Endothelial cell of umbilical vein (primary cell): Measurements from ENCODE around the gene ZNF839. TPM values are rescaled to one million over a fixed set of nuclear protein-coding genes. Genes with fewer than 3 reads are reported as not detected.

ENCODE experiments used
- BruUV-seq: library from RNA; stranded (reverse); fragments of 400-500 nt; replicated peaks from 2 replicates; lab custom pipeline; 2021; lab: Mats Ljungman, UMichigan
- CTCF ChIA-PET: fragments of 300-600, 350-600 bp; sonication (Branson Sonifier 250); formaldehyde crosslinking; loops from one replicate; lab custom pipeline; 2021; ENCODE audit warnings: antibody characterized with exemption, inconsistent platforms; lab: Charles Lee
- POLR2A ChIA-PET: fragments of 300-600, 350-600 bp; sonication (Branson Sonifier 250); formaldehyde crosslinking; loops from one replicate; lab custom pipeline; 2021; ENCODE audit warnings: antibody characterized with exemption, inconsistent platforms; lab: Charles Lee
- DNase-seq: peaks from one replicate; pipeline ENCODE4 v3.0.0-alpha.2; 2011; ENCODE audit warnings: low read depth, low spot score
- FAIRE-seq: peaks from 2 replicates; lab custom pipeline; 2011; peaks lifted over from hg19 to GRCh38; lab: Jason Lieb, UNC
- H2AFZ ChIP-seq: 2 replicates; pipeline ENCODE4 v1.6.0; 2012; ENCODE audit warnings: low read depth, low read length, control low read depth, inconsistent platforms
- H3K27ac ChIP-seq: 2 replicates; pipeline ENCODE4 v1.5.1; 2011; ENCODE audit warnings: low read depth, mild to moderate bottlenecking, control low read depth, low read length, moderate library complexity; ENCODE audit not compliant: insufficient read depth
- H3K27me3 ChIP-seq, 2 experiments: 2 replicates each; pipeline versions ENCODE4 v1.6.0 to v1.6.1; 2011; ENCODE audit warnings: low read length in 2 of 2, mixed read lengths in 1 of 2; ENCODE audit not compliant: control insufficient read depth in 2 of 2, insufficient read depth in 2 of 2
- H3K36me3 ChIP-seq, 2 experiments: 2 replicates in 1 of 2; 3 replicates in 1 of 2; pipeline ENCODE4 v1.5.1; 2011; ENCODE audit warnings: low read length in 2 of 2, mild to moderate bottlenecking in 1 of 2, moderate library complexity in 1 of 2; ENCODE audit not compliant: control insufficient read depth in 2 of 2, insufficient read depth in 2 of 2; ENCODE audit errors: extremely low read depth in 1 of 2
- H3K4me1 ChIP-seq: 3 replicates; pipeline ENCODE4 v1.5.1; 2011; ENCODE audit warnings: mild to moderate bottlenecking, low read length; ENCODE audit not compliant: control insufficient read depth, insufficient read depth; ENCODE audit errors: extremely low read depth
- H3K4me2 ChIP-seq: 2 replicates; pipeline ENCODE4 v1.6.1; 2011; ENCODE audit warnings: low read length, control low read depth, mixed read lengths; ENCODE audit not compliant: insufficient read depth
- H3K4me3 ChIP-seq, 3 experiments: fragments of 200-600 bp in 1 of 3; sonication (generic), shearing (Covaris generic) in 1 of 3; replicated peaks in 1 of 3; 2 replicates each; pipeline ENCODE4 v1.5.1; 2011 to 2016; ENCODE audit warnings: control low read depth in 3 of 3, low read length in 3 of 3, mild to moderate bottlenecking in 2 of 3, inconsistent platforms in 1 of 3, low read depth in 1 of 3, moderate library complexity in 1 of 3; ENCODE audit not compliant: insufficient read depth in 1 of 3
- H3K79me2 ChIP-seq: 2 replicates; pipeline ENCODE4 v1.6.0; 2012; ENCODE audit warnings: low read length, inconsistent platforms; ENCODE audit not compliant: control insufficient read depth, insufficient read depth
- H3K9ac ChIP-seq: replicated peaks from 2 replicates; pipeline ENCODE3; 2011; ENCODE audit warnings: low read length, control low read depth; ENCODE audit not compliant: insufficient read depth; ENCODE audit errors: extremely low read depth
- H3K9me1 ChIP-seq: replicated peaks from 3 replicates; pipeline ENCODE4 v1.6.0; 2011; ENCODE audit warnings: mild to moderate bottlenecking, low read length; ENCODE audit not compliant: control insufficient read depth, insufficient read depth; ENCODE audit errors: extremely low read depth
- H3K9me3 ChIP-seq: replicated peaks from 2 replicates; pipeline ENCODE4 v1.5.1; 2012; ENCODE audit warnings: low read length, inconsistent platforms; ENCODE audit not compliant: control insufficient read depth, insufficient read depth
- H4K20me1 ChIP-seq: replicated peaks from 2 replicates; pipeline ENCODE3; 2011; ENCODE audit warnings: mild to moderate bottlenecking, low read length; ENCODE audit not compliant: control insufficient read depth, insufficient read depth; ENCODE audit errors: extremely low read depth
- EZH2 ChIP-seq: IDR thresholded peaks from 2 replicates; pipeline ENCODE4 v1.6.1; 2012; ENCODE audit warnings: borderline replicate concordance, low read depth, mild to moderate bottlenecking, moderate library complexity, low read length, inconsistent platforms; ENCODE audit not compliant: severe bottlenecking
- FOS ChIP-seq: IDR thresholded peaks from 2 replicates; pipeline ENCODE4 v1.6.1; 2011; ENCODE audit warnings: mild to moderate bottlenecking, low read length, moderate library complexity, borderline replicate concordance; ENCODE audit not compliant: insufficient read depth
- GATA2 ChIP-seq: IDR thresholded peaks from 2 replicates; pipeline ENCODE4 v1.7.0; 2011; ENCODE audit warnings: low read depth, mild to moderate bottlenecking, moderate library complexity, mixed read lengths, low read length; ENCODE audit not compliant: insufficient read length, insufficient read depth
- JUN ChIP-seq: IDR thresholded peaks from 2 replicates; pipeline ENCODE4 v1.6.1; 2011; ENCODE audit warnings: borderline replicate concordance, low read depth; ENCODE audit not compliant: insufficient read length, insufficient read depth
- MYC ChIP-seq: IDR thresholded peaks from one replicate; pipeline ENCODE4 v1.6.1; 2011; ENCODE audit warnings: mild to moderate bottlenecking, low read depth, low read length
- POLR2A ChIP-seq: IDR thresholded peaks from 2 replicates; pipeline ENCODE4 v1.6.1; 2012; ENCODE audit warnings: low read depth, mild to moderate bottlenecking, control low read depth, low read length
- POLR2AphosphoS5 ChIP-seq: IDR thresholded peaks from 2 replicates; pipeline ENCODE4 v1.6.1; 2012; ENCODE audit warnings: low read depth, mild to moderate bottlenecking, control low read depth, low read length, moderate library complexity; ENCODE audit not compliant: insufficient read depth
- dilution Hi-C: fragments of 300-500 bp; cut with MboI; formaldehyde crosslinking; loops from one replicate; pipeline ENCODE4 v1.15.0; 2019; ENCODE audit warnings: low sequenced_read_pairs; ENCODE audit not compliant: extremely low pct_ligation_motif_present
- intact Hi-C: fragments of 100-400 bp; cut with micrococcal nuclease; formaldehyde crosslinking; loops from one replicate; pipeline ENCODE4 v1.10.0; 2022
- polyA plus RNA-seq, 4 experiments: library from polyadenylated mRNA; depleted of rRNA in 3 of 4; stranded (reverse) in 3 of 4; unstranded in 1 of 4; fragments of >200 nt; gene quantifications; 2 replicates each; pipeline versions ENCODE4 v1.2.1 to v1.2.3, GENCODE V29; 2011 to 2012; ENCODE audit warnings: missing spikeins in 1 of 4
- total RNA-seq: library from RNA; stranded (reverse); gene quantifications from 2 replicates; pipeline ENCODE4 v1.2.3, GENCODE V29; 2021
- TF ChIP-seq, protein P1 (sequence below), 2 donors: IDR thresholded peaks; 1 replicate in 1 of 2; 2 replicates in 1 of 2; pipeline ENCODE4 v1.5.1; 2011; ENCODE audit warnings: low read length in 2 of 2, mild to moderate bottlenecking in 2 of 2, moderate library complexity in 2 of 2, control low read depth in 1 of 2, inconsistent platforms in 1 of 2, low read depth in 1 of 2; ENCODE audit not compliant: insufficient read depth in 1 of 2; ENCODE audit errors: extremely low read depth in 1 of 2
- TF ChIP-seq, protein P2 (sequence below): IDR thresholded peaks from 2 replicates; pipeline ENCODE4 v1.6.1; 2011; ENCODE audit not compliant: insufficient read depth, insufficient read length

ZNF839 gene
- total and polyA plus RNA-seq, 2 donors (not counting 3 experiments of a cell fraction or from before 2014, with no cell fraction given) = 9.8 to 12.5 TPM

DNA sequence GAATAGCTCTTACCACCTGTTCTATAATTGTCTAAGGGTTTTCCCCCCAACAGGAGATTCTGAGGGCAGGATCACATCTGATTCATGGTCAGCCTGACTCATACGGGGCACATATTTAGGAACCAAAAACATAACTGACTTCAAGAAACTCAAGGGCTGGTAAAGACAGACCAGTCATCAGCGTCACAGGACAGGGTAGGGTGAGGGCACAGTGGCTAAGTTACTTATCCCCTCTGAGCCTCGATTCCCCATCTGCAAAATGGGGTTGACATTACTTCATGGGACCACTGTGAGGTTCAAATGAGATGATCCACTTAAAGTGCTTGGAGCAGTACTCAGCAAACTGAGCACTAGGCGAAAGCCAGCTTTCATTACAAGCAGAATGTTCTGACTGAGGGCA, 42.5 kb downstream of the ZNF839 start:
- Histone ChIP-seq H3K9me1 (no peaks in the 10 kb centered on the region), H3K79me2 (peaks cover 14% of the 10 kb centered on the region), H3K27ac (peak overlapping the region; percentile 78), H2AFZ (peak overlapping the region; percentile 97), H3K9me3 (no peaks in the 10 kb centered on the region), H3K4me2 (peak overlapping the region; percentile 92), H3K27me3 (no peaks in the 10 kb centered on the region), H3K36me3 (peaks cover 0 to 2% of the 10 kb centered on the region in 2 experiments), H4K20me1 (no peaks in the 10 kb centered on the region), H3K9ac (peak overlapping the region; percentile 93), H3K4me1 (peaks cover 17% of the 10 kb centered on the region), H3K4me3 (peak overlapping the region; percentile 71 to 94 (median 94))
- dilution Hi-C loops = no loop called here
- FAIRE-seq = no peak
- BruUV-seq = no TSS peak
- no peak for DNase-seq
- TF ChIP-seq EZH2 (no peak), POLR2A (no peak)
- TF ChIP-seq, protein P1, sequence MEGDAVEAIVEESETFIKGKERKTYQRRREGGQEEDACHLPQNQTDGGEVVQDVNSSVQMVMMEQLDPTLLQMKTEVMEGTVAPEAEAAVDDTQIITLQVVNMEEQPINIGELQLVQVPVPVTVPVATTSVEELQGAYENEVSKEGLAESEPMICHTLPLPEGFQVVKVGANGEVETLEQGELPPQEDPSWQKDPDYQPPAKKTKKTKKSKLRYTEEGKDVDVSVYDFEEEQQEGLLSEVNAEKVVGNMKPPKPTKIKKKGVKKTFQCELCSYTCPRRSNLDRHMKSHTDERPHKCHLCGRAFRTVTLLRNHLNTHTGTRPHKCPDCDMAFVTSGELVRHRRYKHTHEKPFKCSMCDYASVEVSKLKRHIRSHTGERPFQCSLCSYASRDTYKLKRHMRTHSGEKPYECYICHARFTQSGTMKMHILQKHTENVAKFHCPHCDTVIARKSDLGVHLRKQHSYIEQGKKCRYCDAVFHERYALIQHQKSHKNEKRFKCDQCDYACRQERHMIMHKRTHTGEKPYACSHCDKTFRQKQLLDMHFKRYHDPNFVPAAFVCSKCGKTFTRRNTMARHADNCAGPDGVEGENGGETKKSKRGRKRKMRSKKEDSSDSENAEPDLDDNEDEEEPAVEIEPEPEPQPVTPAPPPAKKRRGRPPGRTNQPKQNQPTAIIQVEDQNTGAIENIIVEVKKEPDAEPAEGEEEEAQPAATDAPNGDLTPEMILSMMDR (IDR thresholded peaks at IDR 0.05; ENCODE audit: extremely low read depth in 1 of 2, insufficient read depth in 1 of 2, low read depth in 1 of 2, low read length in 2 of 2) = no peak
- POLR2A ChIA-PET = interaction anchor here (0.5 kb wide), 1 partner anchor 250 kb away, joined by 3 read pairs; no protein-coding TSS in a partner anchor
- CTCF ChIA-PET = interaction anchor here (0.6 to 1.8 kb wide), 3 partner anchors 8 to 77 kb away, joined by 3 to 4 read pairs (median 4); no protein-coding TSS in a partner anchor
- intact Hi-C loops = loop anchor here (1.0 to 10.0 kb wide), 3 partner anchors 11 to 143 kb away; partner anchors contain the start of gene ANKRD9

DNA sequence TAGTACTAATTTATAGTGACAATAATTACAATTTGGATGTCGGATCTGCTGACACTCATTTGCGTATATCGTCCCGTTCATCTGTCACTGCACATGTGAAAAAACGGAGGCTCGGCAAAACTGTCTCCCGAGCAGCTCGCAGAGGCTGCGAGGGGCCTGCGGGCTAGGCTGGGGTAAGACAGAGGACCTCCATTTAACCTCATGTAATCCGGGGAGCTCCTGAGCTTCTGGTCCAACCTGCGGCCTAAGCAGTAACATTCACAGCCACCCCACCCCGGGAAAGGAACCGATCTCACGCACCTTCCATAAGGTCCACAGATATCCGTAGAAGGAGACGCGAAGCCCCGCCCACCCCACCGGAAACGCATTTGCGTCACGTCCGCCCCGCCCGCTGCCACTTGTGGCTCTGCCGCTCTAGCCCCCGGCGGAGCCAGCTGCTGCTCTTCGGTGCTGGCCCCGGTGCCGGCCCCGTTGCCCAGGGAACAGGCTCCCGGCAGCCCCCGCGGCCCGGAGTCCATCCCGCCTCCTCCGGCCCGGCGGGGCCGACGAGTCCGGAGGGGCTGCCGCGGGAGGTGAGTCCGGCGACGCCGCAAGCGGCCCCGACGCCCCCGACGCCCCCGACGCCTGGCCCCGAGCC, 43.1 kb downstream of the ZNF839 start, which contains the start of the genes CINP and TECPR2:
Gene CINP (minus strand): TSS at position 346 of the 637 bp plus-strand sequence. CDS start 39 bp downstream, at position 307.
Gene TECPR2 (plus strand): TSS at position 397 of the 637 bp plus-strand sequence. CDS start 13,781 bp downstream, outside the sequence.
- dilution Hi-C loops (no loop called here), intact Hi-C loops (loop anchor here (1.0 to 10.0 kb wide), 3 partner anchors 11 to 142 kb away; partner anchors contain the start of gene ANKRD9)
- no peaks in the 10 kb centered on the region for H3K9me3 ChIP-seq
- peaks cover 18% of the 10 kb centered on the region for H3K79me2 ChIP-seq
- ChIA-PET POLR2A (interaction anchor here (0.5 kb wide), 1 partner anchor 250 kb away, joined by 3 read pairs; no protein-coding TSS in a partner anchor), CTCF (interaction anchor here (0.6 to 1.8 kb wide), 4 partner anchors 9 to 76 kb away, joined by 3 to 4 read pairs (median 4); no protein-coding TSS in a partner anchor)
- peaks cover 17% of the 10 kb centered on the region for H3K4me1 ChIP-seq
- FAIRE-seq (peak; percentile 87), DNase-seq (peak; percentile 95)
- no TSS peak for BruUV-seq
- peak within 1 kb of the TSS; percentile 71 to 94 (median 94) for H3K4me3 ChIP-seq
- no peaks in the 10 kb centered on the region for H3K9me1 ChIP-seq
- no peaks in the 10 kb centered on the region for H3K36me3 ChIP-seq
- no peaks in the 10 kb centered on the region for H3K27me3 ChIP-seq
- peak within 1 kb of the TSS; percentile 97 for H2AFZ ChIP-seq
- H3K9ac ChIP-seq = peak within 1 kb of the TSS; percentile 93
- H4K20me1 ChIP-seq = no peaks in the 10 kb centered on the region
- TF ChIP-seq POLR2AphosphoS5 (peak; percentile 93), FOS (no peak), EZH2 (no peak), MYC (no peak), POLR2A (peak; percentile 95), JUN (no peak), GATA2 (no peak)
- TF ChIP-seq, protein P2, sequence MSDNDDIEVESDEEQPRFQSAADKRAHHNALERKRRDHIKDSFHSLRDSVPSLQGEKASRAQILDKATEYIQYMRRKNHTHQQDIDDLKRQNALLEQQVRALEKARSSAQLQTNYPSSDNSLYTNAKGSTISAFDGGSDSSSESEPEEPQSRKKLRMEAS = peak; percentile 33
- TF ChIP-seq, protein P1 (IDR thresholded peaks at IDR 0.05; ENCODE audit: extremely low read depth in 1 of 2, insufficient read depth in 1 of 2, low read depth in 1 of 2, low read length in 2 of 2) = no peak
- peak within 1 kb of the TSS; percentile 78 for H3K27ac ChIP-seq
- peak within 1 kb of the TSS; percentile 92 for H3K4me2 ChIP-seq
